Uterus (tissue), 4 donors: ENCODE measurements around the gene DNAH10. TPM values are rescaled to one million over a fixed set of nuclear protein-coding genes. Genes with fewer than 3 reads are reported as not detected.

Experiments used
- DNase-seq, 2 donors: peaks; one replicate each; pipeline ENCODE4 v3.0.0-alpha.2; 2019 to 2020
- H3K27ac ChIP-seq, 2 donors: fragments of 200-600 bp; sonication (generic); 1 replicate in 1 of 2; 2 replicates in 1 of 2; pipeline ENCODE4 v1.5.1; 2016 to 2018
- H3K27me3 ChIP-seq, 2 donors: fragments of 200-600 bp; sonication (generic); one replicate each; pipeline ENCODE4 v1.5.1; 2018 to 2019; ENCODE audit warnings: control low read depth in 1 of 2
- H3K36me3 ChIP-seq, 2 donors: fragments of 200-600 bp; sonication (generic); one replicate each; pipeline ENCODE4 v1.5.1; 2019; ENCODE audit warnings: control low read depth in 1 of 2
- H3K4me1 ChIP-seq, 2 donors: fragments of 200-600 bp; sonication (generic); one replicate each; pipeline ENCODE4 v1.5.1; 2018 to 2019; ENCODE audit warnings: control low read depth in 1 of 2
- H3K4me3 ChIP-seq, 2 donors: fragments of 200-600 bp; sonication (generic); 1 replicate in 1 of 2; 2 replicates in 1 of 2; pipeline ENCODE4 v1.5.1; 2018 to 2019; ENCODE audit warnings: mild to moderate bottlenecking in 1 of 2
- H3K9me3 ChIP-seq, 2 donors: fragments of 200-600 bp; sonication (generic); one replicate each; pipeline ENCODE4 v1.5.1; 2019; ENCODE audit warnings: control low read depth in 1 of 2
- POLR2A ChIP-seq, 2 donors: fragments of 450-650 bp; IDR thresholded peaks; one replicate each; pipeline ENCODE4 v1.6.1; 2016; ENCODE audit warnings: antibody characterized with exemption in 2 of 2, mild to moderate bottlenecking in 1 of 2, moderate library complexity in 1 of 2
- intact Hi-C: fragments of 100-400 bp; cut with DNase I; formaldehyde crosslinking; loops from one replicate; pipeline ENCODE4 v1.15.1; 2023; ENCODE audit warnings: low total_unique reads
- total RNA-seq, 4 donors: library from RNA; depleted of rRNA in 3 of 4; stranded (reverse); fragments of >200 nt in 3 of 4; gene quantifications; one replicate each; pipeline versions ENCODE4 v1.1.0 to v1.2.4, GENCODE V29; 2014 to 2023
- TF ChIP-seq, protein P1 (sequence below), 4 experiments: fragments of 200-600 bp in 2 of 4; fragments of 450-650 bp in 2 of 4; sonication (generic) in 2 of 4; IDR thresholded peaks; one replicate each; pipeline ENCODE4 v1.5.1; 2016 to 2019; ENCODE audit warnings: antibody characterized with exemption in 4 of 4, mild to moderate bottlenecking in 2 of 4, moderate library complexity in 1 of 4
- donor health status: DM: yes; HTN: yes; CAD: no.

DNAH10 gene
- total RNA-seq, 4 donors from 2014 or later = under 0.01 to 3.9 (median 1.1) TPM

DNA sequence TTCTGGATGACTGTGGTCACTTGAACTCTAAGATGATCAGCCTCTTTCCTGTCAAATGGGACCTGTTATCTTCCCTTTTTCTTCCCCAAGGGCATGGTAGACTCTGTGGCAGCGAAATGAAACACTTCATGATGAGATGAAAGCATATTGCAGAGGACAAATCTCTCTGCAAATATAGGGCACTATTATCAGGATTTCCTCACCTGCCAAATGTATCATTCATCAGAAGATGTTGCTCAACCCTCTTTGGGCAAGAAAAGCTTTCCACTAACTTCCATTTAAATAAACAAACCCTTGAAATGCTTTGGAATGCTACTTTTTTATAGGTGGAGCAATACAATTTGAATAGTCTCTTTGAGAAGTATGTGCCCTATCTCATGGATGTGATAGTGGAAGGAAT is 105.0 kb downstream of the DNAH10 start:
- Histone ChIP-seq H3K9me3 (no peaks in the 10 kb centered on the region), H3K27ac (no peak overlapping the region), H3K4me3 (no peak overlapping the region), H3K4me1 (no peaks in the 10 kb centered on the region), H3K36me3 (no peaks in the 10 kb centered on the region), H3K27me3 (no peaks in the 10 kb centered on the region)
- intact Hi-C loops = no loop called here
- TF ChIP-seq, protein P1, sequence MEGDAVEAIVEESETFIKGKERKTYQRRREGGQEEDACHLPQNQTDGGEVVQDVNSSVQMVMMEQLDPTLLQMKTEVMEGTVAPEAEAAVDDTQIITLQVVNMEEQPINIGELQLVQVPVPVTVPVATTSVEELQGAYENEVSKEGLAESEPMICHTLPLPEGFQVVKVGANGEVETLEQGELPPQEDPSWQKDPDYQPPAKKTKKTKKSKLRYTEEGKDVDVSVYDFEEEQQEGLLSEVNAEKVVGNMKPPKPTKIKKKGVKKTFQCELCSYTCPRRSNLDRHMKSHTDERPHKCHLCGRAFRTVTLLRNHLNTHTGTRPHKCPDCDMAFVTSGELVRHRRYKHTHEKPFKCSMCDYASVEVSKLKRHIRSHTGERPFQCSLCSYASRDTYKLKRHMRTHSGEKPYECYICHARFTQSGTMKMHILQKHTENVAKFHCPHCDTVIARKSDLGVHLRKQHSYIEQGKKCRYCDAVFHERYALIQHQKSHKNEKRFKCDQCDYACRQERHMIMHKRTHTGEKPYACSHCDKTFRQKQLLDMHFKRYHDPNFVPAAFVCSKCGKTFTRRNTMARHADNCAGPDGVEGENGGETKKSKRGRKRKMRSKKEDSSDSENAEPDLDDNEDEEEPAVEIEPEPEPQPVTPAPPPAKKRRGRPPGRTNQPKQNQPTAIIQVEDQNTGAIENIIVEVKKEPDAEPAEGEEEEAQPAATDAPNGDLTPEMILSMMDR (IDR thresholded peaks at IDR 0.05) = no peak
- no peak for TF ChIP-seq POLR2A (IDR thresholded peaks at IDR 0.05)
- no peak for DNase-seq

DNA sequence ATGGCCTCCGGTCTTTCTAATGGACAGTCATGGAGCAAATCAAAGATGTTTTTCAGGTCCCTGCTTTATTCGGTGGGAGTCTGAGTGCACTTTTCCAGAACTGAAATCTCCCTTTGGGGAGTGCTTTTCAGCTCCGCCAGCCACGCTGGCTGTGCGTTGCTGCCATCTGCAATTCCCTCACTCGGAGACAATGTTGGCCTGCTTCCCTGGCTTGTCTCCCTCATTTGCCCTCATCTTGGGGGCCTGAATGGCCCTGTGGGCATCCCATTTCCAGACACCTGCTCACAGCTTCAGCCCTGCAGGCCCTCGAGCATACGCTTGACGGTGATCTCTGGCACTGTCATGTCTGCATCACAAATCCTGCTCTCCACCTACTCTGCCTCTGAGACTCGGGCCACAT is 106.7 kb downstream of the DNAH10 start:
- no peaks in the 10 kb centered on the region for H3K36me3 ChIP-seq
- no peak overlapping the region for H3K27ac ChIP-seq
- no peaks in the 10 kb centered on the region for H3K4me1 ChIP-seq
- no peak for DNase-seq
- no peak for TF ChIP-seq POLR2A (IDR thresholded peaks at IDR 0.05)
- TF ChIP-seq, protein P1 (IDR thresholded peaks at IDR 0.05) = no peak
- intact Hi-C loops = no loop called here
- H3K27me3 ChIP-seq = no peaks in the 10 kb centered on the region
- no peaks in the 10 kb centered on the region for H3K9me3 ChIP-seq
- no peak overlapping the region for H3K4me3 ChIP-seq

DNA sequence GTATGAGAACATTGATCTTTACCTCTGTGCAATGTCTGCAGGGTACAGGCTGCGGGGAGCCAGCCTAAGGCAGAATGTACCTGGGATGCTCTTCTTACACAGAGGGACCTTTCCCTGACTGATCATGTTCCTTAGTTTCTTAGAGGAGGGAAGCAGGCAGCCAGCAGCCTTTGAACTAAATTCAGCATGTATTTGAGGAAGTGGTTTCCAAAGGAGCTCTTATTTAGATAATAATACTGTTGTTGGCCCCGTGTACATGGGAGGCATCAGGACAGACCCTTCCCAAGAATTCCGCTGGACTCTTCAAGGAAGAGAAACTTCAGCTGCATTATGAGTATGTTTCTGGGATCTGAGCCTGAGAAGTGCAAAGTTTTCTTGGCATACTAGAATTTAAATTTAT is 111.7 kb downstream of the DNAH10 start:
- no peak for DNase-seq
- Histone ChIP-seq H3K36me3 (no peaks in the 10 kb centered on the region), H3K9me3 (no peaks in the 10 kb centered on the region), H3K4me3 (no peak overlapping the region), H3K27ac (no peak overlapping the region), H3K27me3 (no peaks in the 10 kb centered on the region), H3K4me1 (no peaks in the 10 kb centered on the region)
- intact Hi-C loops = no loop called here
- TF ChIP-seq POLR2A (IDR thresholded peaks at IDR 0.05) = no peak
- TF ChIP-seq, protein P1 (IDR thresholded peaks at IDR 0.05) = no peak

- H3K36me3 ChIP-seq = no peaks in the 10 kb centered on the region
- H3K27me3 ChIP-seq = no peaks in the 10 kb centered on the region
- intact Hi-C loops = no loop called here
- no peak for DNase-seq
- no peak overlapping the region for H3K4me3 ChIP-seq
- H3K4me1 ChIP-seq = no peaks in the 10 kb centered on the region
- no peaks in the 10 kb centered on the region for H3K9me3 ChIP-seq
- TF ChIP-seq, protein P1 (IDR thresholded peaks at IDR 0.05) = no peak
- no peak for TF ChIP-seq POLR2A (IDR thresholded peaks at IDR 0.05)
- no peak overlapping the region for H3K27ac ChIP-seq
Measured at GRCh38 chr12:123877968-123878367, 115.9 kb downstream of the DNAH10 start.

GRCh38 chr12:123879101-123879500 is 117.0 kb downstream of the DNAH10 start:
- TF ChIP-seq POLR2A (IDR thresholded peaks at IDR 0.05) = no peak
- TF ChIP-seq, protein P1 (IDR thresholded peaks at IDR 0.05) = no peak
- Histone ChIP-seq H3K27me3 (no peaks in the 10 kb centered on the region), H3K36me3 (no peaks in the 10 kb centered on the region), H3K4me3 (no peak overlapping the region), H3K27ac (no peak overlapping the region), H3K4me1 (no peaks in the 10 kb centered on the region), H3K9me3 (no peaks in the 10 kb centered on the region)
- no peak for DNase-seq
- intact Hi-C loops = no loop called here
